Immature natural killer cell (primary cell): ENCODE results near the gene DNAJB12. TPM values are rescaled to one million over a fixed set of nuclear protein-coding genes. Genes with fewer than 3 reads are reported as not detected.
A peak's percentile ranks its signal among the peaks of the same experiment; 100 is the strongest.
"Not testable (repeated sequence)": the region's sequence is repeated elsewhere in the genome, so short reads cannot be mapped to it uniquely, and the experiment has no call there.

Experiments used
- DNase-seq, 3 donors: peaks; one replicate each; pipeline ENCODE4 v3.0.0; 2022; ENCODE audit warnings: mixed read lengths in 1 of 3
- H3K27ac Mint-ChIP-seq, 6 donors: one replicate each; pipeline ENCODE4 v1.8.0; 2020; ENCODE audit warnings: mixed read lengths in 6 of 6, mild to moderate bottlenecking in 5 of 6, inconsistent platforms in 4 of 6, moderate library complexity in 3 of 6
- H3K27me3 Mint-ChIP-seq, 3 donors: one replicate each; pipeline ENCODE4 v1.8.0; 2020 to 2021; ENCODE audit warnings: low read depth in 3 of 3, mild to moderate bottlenecking in 3 of 3, mixed read lengths in 3 of 3, moderate library complexity in 3 of 3, inconsistent platforms in 1 of 3
- H3K36me3 Mint-ChIP-seq, 3 donors: one replicate each; pipeline ENCODE4 v1.8.0; 2020; ENCODE audit warnings: mixed read lengths in 3 of 3, inconsistent platforms in 2 of 3, mild to moderate bottlenecking in 2 of 3
- H3K4me1 Mint-ChIP-seq, 2 donors: one replicate each; pipeline ENCODE4 v1.8.0; 2020; ENCODE audit warnings: inconsistent platforms in 2 of 2, mild to moderate bottlenecking in 2 of 2, mixed read lengths in 2 of 2, moderate library complexity in 1 of 2
- H3K4me3 Mint-ChIP-seq, 5 donors: one replicate each; pipeline ENCODE4 v1.8.0; 2020; ENCODE audit warnings: mild to moderate bottlenecking in 5 of 5, mixed read lengths in 5 of 5, inconsistent platforms in 3 of 5, moderate library complexity in 3 of 5
- H3K9me3 Mint-ChIP-seq, 6 donors: one replicate each; pipeline ENCODE4 v1.8.0; 2020; ENCODE audit warnings: mild to moderate bottlenecking in 6 of 6, mixed read lengths in 6 of 6, inconsistent platforms in 4 of 6, moderate library complexity in 3 of 6
- polyA plus RNA-seq, 3 donors: library from polyadenylated mRNA; unstranded; fragments of 300-500 nt; fragmentation: Illumina TruSeq; gene quantifications; one replicate each; pipeline ENCODE4 v1.2.3, GENCODE V29; 2021

The DNAJB12 gene
- polyA plus RNA-seq = 10 to 100 TPM; 12.2 to 32.0 (median 12.4) TPM

DNA sequence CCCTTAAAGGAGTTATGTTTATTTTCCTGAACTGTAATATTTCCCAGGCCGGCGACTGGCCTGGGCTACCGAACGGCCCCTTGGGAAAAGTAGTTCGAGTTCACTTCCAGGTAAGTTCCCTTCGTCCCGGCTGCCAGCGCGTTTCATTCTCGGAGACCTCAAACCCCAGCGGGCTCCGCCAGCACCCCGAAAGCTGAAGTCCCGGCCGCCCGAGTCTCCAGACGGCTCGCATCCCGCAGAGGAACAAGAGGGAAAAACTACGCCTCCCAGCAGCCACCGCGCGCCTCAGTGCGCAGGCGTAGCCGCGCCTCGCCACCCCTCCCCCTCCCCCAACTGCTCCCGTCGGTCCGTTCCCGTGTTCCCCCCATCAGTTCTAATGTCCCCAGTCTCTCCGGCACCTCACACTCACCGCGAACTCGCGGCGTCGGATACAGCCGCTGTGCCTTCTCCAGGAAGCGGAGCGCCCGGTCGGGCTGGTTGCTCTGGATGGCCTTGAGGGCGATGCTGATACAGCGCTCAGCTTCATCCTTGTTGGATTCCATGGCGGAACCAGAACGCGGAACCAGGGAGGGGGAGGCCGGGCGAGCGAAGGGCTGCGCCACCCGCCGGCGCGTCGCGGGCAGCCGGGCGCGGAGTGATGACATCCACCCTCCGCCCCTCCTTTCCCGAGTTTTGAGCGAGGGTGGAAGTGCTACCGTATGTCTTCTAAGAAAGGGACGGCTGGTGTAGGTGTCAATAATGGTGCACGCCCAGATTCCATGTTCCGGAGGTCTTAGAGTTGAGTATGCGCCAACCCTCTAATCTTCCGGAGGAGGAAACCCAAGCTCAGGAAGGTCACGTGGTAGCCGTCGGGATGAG is at the start of gene DNAJB12:
TSS of gene DNAJB12 (minus strand) at position 564 of the 858 bp plus-strand sequence. CDS start at position 542, 22 bp downstream.
- DNase-seq = peak; percentile 90 to 92 (median 91)
- peaks cover 7 to 16% (median 11%) of the 10 kb centered on the region in 3 donors for H3K27me3 Mint-ChIP-seq
- H3K4me1 Mint-ChIP-seq = peaks cover 44 to 59% of the 10 kb centered on the region in 2 donors
- H3K36me3 Mint-ChIP-seq = peaks cover 7 to 11% (median 7%) of the 10 kb centered on the region in 3 donors
- H3K27ac Mint-ChIP-seq = peak within 1 kb of the TSS; percentile 90 to 97 (median 95)
- peak within 1 kb of the TSS; percentile 94 to 98 (median 95) for H3K4me3 Mint-ChIP-seq
- H3K9me3 Mint-ChIP-seq = peaks cover 0 to 1% (median 0%) of the 10 kb centered on the region in 6 donors

DNA sequence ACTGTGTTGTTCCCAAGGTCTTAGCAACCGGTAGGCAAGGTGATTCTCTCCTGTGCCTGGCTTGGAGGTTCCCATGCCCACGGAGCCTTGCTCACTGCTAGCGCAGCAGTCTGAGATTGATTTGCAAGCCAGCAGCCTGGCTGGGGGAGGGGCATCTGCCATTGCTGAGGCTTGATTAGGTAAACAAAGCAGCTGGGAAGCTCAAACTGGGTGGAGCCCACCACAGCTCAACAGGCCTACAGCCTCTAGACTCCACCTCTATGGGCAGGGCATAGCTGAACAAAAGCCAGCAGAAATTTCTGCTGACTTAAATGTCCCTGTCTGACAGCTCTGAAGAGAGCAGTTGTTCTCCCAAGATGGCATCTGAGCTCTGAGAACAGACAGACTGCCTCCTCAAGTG is 40.9 kb upstream of the DNAJB12 start:
- H3K4me1 Mint-ChIP-seq, H3K27me3 Mint-ChIP-seq, DNase-seq, H3K9me3 Mint-ChIP-seq, H3K4me3 Mint-ChIP-seq, H3K27ac Mint-ChIP-seq: not testable (repeated sequence)
- H3K36me3 Mint-ChIP-seq = peaks cover 9 to 21% (median 11%) of the 10 kb centered on the region in 3 donors

DNA sequence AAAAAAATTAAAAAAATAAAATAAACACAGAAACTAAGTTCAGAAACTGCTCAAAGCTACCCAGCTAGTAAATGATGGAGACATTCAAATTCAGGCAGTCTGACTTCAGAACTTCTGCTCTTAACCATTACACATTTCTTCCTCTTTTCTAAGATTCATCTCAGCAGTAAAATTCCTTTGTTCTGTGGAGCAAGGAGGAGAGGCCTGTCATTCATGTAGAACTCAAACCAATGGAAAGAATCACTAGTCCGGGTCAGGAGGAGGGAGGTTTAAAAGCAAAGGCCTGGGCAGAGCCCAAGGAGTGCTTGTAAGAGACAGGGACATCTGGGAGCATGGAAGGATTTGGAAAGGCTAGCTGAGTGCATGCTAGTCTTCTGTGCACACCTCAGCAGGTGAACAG is 37.9 kb upstream of the DNAJB12 start:
- no peak overlapping the region for H3K4me3 Mint-ChIP-seq
- no peak for DNase-seq
- H3K4me1 Mint-ChIP-seq = no peaks in the 10 kb centered on the region
- H3K9me3 Mint-ChIP-seq = no peaks in the 10 kb centered on the region
- peaks cover 0 to 7% (median 0%) of the 10 kb centered on the region in 3 donors for H3K27me3 Mint-ChIP-seq
- H3K27ac Mint-ChIP-seq = no peak overlapping the region
- H3K36me3 Mint-ChIP-seq = peaks cover 9 to 19% (median 15%) of the 10 kb centered on the region in 3 donors

DNA sequence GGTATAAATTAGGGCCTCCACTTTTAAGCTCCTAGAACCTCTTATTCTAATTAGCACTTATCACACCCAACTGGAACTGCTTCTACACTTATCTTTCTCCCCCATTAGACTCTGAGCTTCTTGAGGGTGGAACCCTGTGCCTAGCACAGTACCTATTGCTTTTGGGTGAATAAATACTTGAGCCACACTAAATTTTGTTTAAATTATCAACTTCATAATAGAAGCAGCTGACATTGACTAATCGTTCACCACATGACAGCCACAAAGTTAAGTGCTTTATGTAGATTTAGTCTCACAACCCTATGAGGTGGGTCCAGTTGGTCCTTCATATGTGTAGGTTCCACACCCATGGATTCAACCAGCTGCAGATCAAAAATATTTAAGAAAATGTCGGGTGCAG is 36.0 kb upstream of the DNAJB12 start:
- Mint-ChIP-seq H3K9me3 (no peaks in the 10 kb centered on the region), H3K36me3 (peaks cover 6 to 16% (median 9%) of the 10 kb centered on the region in 3 donors), H3K4me3 (no peak overlapping the region), H3K27me3 (peaks cover 0 to 5% (median 0%) of the 10 kb centered on the region in 3 donors), H3K4me1 (no peaks in the 10 kb centered on the region), H3K27ac (no peak overlapping the region)
- DNase-seq = no peak

DNA sequence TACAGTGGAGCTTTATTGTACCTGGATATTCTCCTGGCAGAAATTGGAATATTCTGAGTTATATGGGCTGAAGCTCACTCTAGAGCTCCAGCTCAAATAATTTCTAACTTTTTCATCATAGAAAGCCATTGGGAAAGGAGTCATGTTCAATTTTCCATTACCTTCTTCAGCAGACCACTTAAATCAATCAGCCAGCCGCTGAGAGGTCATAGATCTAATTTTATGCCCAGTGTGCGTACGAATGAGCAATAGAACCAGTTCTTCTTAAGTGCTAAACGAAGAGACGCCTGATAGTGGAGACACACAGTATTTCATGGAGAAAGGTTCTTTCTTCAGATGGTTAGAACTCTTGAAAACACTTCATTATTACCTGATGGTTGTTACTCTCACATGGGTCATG is 35.0 kb upstream of the DNAJB12 start:
- no peak overlapping the region for H3K27ac Mint-ChIP-seq
- no peak for DNase-seq
- H3K9me3 Mint-ChIP-seq = no peaks in the 10 kb centered on the region
- peaks cover 6 to 16% (median 9%) of the 10 kb centered on the region in 3 donors for H3K36me3 Mint-ChIP-seq
- peaks cover 0 to 5% (median 0%) of the 10 kb centered on the region in 3 donors for H3K27me3 Mint-ChIP-seq
- H3K4me3 Mint-ChIP-seq = no peak overlapping the region
- H3K4me1 Mint-ChIP-seq = no peaks in the 10 kb centered on the region

- no peak for DNase-seq
- Mint-ChIP-seq H3K9me3 (no peaks in the 10 kb centered on the region), H3K36me3 (peaks cover 9 to 16% (median 9%) of the 10 kb centered on the region in 3 donors), H3K4me3 (no peak overlapping the region), H3K27me3 (peaks cover 0 to 5% (median 0%) of the 10 kb centered on the region in 3 donors), H3K4me1 (no peaks in the 10 kb centered on the region), H3K27ac (no peak overlapping the region)
Observed at GRCh38 chr10:72389014-72389413, 34.3 kb upstream of the DNAJB12 start.

GRCh38 chr10:72388062-72388461 is 33.3 kb upstream of the DNAJB12 start:
- no peak for DNase-seq
- no peaks in the 10 kb centered on the region for H3K4me1 Mint-ChIP-seq
- H3K36me3 Mint-ChIP-seq = peaks cover 6 to 10% (median 9%) of the 10 kb centered on the region in 3 donors
- H3K9me3 Mint-ChIP-seq = no peaks in the 10 kb centered on the region
- H3K27me3 Mint-ChIP-seq = peaks cover 0 to 5% (median 0%) of the 10 kb centered on the region in 3 donors
- no peak overlapping the region for H3K27ac Mint-ChIP-seq
- H3K4me3 Mint-ChIP-seq = no peak overlapping the region

DNA sequence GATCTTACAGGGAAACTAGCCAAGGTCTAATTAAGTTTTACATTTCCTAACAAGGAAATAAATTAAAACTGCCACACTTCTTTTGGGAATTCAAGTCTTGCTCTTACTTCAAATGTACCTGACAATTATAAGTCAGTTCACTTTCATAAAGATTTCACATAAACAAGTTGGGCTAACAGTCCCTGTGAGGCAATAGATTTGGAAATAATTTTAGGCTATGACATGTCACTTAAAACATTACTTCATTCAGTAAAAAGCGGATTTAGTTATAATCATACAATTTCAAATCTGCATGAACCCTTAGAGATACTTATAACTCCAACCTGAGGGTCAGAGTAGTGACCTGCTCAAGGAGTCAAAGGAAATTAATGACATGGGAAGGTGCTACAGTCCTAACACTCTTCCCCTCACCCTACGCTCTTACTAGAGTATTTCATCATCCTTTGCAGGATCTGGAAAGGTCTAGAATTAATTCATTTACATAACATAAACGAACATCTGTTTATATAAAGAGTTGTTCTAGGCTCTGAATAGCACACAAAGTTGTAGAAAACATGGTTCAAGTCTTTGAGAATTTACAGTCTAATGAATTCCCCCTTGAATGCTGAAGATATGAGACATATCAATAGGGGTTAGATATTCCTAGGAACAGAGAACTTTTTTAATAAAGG is 32.3 kb upstream of the DNAJB12 start:
- Mint-ChIP-seq H3K27ac (no peak overlapping the region), H3K9me3 (no peaks in the 10 kb centered on the region), H3K4me1 (no peaks in the 10 kb centered on the region), H3K27me3 (peaks cover 0 to 5% (median 0%) of the 10 kb centered on the region in 3 donors), H3K4me3 (no peak overlapping the region), H3K36me3 (peaks cover 0 to 6% (median 4%) of the 10 kb centered on the region in 3 donors)
- no peak for DNase-seq

- Mint-ChIP-seq H3K4me3 (no peak overlapping the region), H3K4me1 (no peaks in the 10 kb centered on the region), H3K27ac (no peak overlapping the region), H3K9me3 (no peaks in the 10 kb centered on the region), H3K27me3 (peaks cover 0 to 3% (median 0%) of the 10 kb centered on the region in 3 donors), H3K36me3 (peaks cover 0 to 9% (median 6%) of the 10 kb centered on the region in 3 donors)
- no peak for DNase-seq
Observed at GRCh38 chr10:72385724-72386123, 31.0 kb upstream of the DNAJB12 start.

DNA sequence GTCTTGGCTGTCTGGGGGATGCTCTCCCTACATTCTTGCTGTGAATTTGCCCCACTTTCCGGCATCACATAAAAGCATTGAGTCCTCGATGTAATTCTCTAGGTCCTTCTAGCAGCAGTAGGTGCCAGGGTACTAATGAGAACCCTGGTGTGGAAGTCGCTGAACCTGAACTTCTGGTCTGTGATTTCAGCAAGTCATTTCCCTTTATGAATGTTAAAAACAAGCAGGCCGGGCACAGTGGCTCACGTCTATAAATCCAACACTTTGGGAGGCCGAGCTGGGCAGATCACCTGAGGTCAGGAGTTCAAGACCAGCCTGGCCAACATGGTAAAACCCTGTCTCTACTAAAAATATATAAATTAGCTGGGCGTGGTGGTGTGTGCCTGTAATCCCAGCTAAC is 30.3 kb upstream of the DNAJB12 start:
- not testable (repeated sequence) for H3K36me3 Mint-ChIP-seq, H3K4me3 Mint-ChIP-seq

GRCh38 chr10:72379776-72380175 is 25.1 kb upstream of the DNAJB12 start:
- no peak overlapping the region for H3K27ac Mint-ChIP-seq
- H3K9me3 Mint-ChIP-seq = no peaks in the 10 kb centered on the region
- no peak overlapping the region for H3K4me3 Mint-ChIP-seq
- peaks cover 0 to 18% (median 6%) of the 10 kb centered on the region in 3 donors for H3K36me3 Mint-ChIP-seq
- peaks cover 0 to 2% (median 1%) of the 10 kb centered on the region in 3 donors for H3K27me3 Mint-ChIP-seq
- no peak for DNase-seq
- peaks cover 4 to 10% of the 10 kb centered on the region in 2 donors for H3K4me1 Mint-ChIP-seq

More for the DNA sequence above, 30.3 kb upstream of the DNAJB12 start:
- H3K27ac Mint-ChIP-seq, H3K9me3 Mint-ChIP-seq, H3K4me1 Mint-ChIP-seq, DNase-seq, H3K27me3 Mint-ChIP-seq: not testable (repeated sequence)

DNA sequence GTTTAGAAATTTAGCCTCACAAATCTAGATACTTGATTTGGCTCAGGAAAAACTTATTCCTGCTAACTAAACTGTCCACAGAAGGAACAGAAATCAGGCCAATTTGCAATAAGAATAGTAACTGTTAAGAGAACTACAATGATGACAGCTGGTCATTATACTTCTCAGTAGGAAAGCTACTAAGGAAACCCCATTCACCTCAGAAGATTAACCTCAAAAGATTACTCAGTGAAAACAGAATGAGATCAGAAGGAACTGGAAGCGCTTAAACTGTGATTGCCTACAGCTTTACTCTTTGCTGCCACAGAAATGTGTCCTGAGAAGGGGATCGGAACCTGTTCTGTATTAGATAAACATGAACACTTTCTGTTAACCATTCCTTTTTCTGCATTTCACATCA is 24.3 kb upstream of the DNAJB12 start:
- Mint-ChIP-seq H3K9me3 (no peaks in the 10 kb centered on the region), H3K27me3 (peaks cover 0 to 2% (median 1%) of the 10 kb centered on the region in 3 donors), H3K27ac (no peak overlapping the region), H3K4me1 (peaks cover 4 to 10% of the 10 kb centered on the region in 2 donors), H3K36me3 (peaks cover 0 to 19% (median 6%) of the 10 kb centered on the region in 3 donors), H3K4me3 (no peak overlapping the region)
- no peak for DNase-seq

GRCh38 chr10:72375585-72375984 is 20.9 kb upstream of the DNAJB12 start:
- no peaks in the 10 kb centered on the region for H3K9me3 Mint-ChIP-seq
- no peak overlapping the region for H3K4me3 Mint-ChIP-seq
- H3K36me3 Mint-ChIP-seq = peaks cover 0 to 26% (median 5%) of the 10 kb centered on the region in 3 donors
- no peak for DNase-seq
- H3K27ac Mint-ChIP-seq = no peak overlapping the region
- H3K27me3 Mint-ChIP-seq = peaks cover under 1 to 4% (median 1%) of the 10 kb centered on the region in 3 donors
- peaks cover 6 to 13% of the 10 kb centered on the region in 2 donors for H3K4me1 Mint-ChIP-seq

DNA sequence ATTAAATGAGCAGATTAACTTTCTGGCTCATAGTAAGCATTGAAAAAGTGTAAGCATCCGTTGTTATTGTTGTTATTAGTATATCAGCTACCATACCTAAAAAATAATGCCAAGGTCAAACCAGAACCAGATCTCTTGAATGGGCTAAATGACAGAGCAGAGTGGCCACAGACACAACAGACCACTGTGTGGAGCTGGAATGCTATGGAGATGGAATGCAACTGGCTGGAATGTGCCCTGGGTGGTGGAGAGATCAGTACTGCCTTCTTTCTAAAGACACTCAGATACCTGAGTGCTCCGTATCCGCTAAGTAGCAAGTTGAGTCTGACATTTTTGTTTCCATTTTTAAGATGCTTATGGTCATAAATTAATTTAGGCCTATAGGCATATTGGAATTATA is 20.5 kb upstream of the DNAJB12 start:
- H3K4me3 Mint-ChIP-seq = no peak overlapping the region
- peaks cover 10 to 17% of the 10 kb centered on the region in 2 donors for H3K4me1 Mint-ChIP-seq
- H3K9me3 Mint-ChIP-seq = no peaks in the 10 kb centered on the region
- peaks cover 0 to 26% (median 5%) of the 10 kb centered on the region in 3 donors for H3K36me3 Mint-ChIP-seq
- H3K27me3 Mint-ChIP-seq = peaks cover 4 to 8% (median 6%) of the 10 kb centered on the region in 3 donors
- no peak overlapping the region for H3K27ac Mint-ChIP-seq
- DNase-seq = no peak
